Right cardiac atrium (tissue), 5 donors: Measurements from ENCODE around the gene MICAL2. TPM values are rescaled to one million over a fixed set of nuclear protein-coding genes. Genes with fewer than 3 reads are reported as not detected.

ENCODE experiments used
- ATAC-seq, 2 donors: fragments of 200-7000 bp; cut with Tn5 transposase; one replicate each; pipeline versions ENCODE4 v1.8.0 to v1.9.1; 2020; ENCODE audit warnings: moderate library complexity in 2 of 2, mild to moderate bottlenecking in 1 of 2
- DNase-seq, 3 donors: peaks; one replicate each; pipeline ENCODE4 v3.0.0-alpha.2; 2020
- H3K27ac ChIP-seq: one replicate; pipeline ENCODE4 v1.5.1; 2013; ENCODE audit warnings: mild to moderate bottlenecking, low read length, control low read depth, moderate library complexity
- H3K27me3 ChIP-seq: one replicate; pipeline ENCODE4 v1.6.1; 2013; ENCODE audit not compliant: control insufficient read depth, insufficient read depth
- H3K4me1 ChIP-seq: one replicate; pipeline ENCODE4 v1.6.1; 2013; ENCODE audit warnings: low read length; ENCODE audit not compliant: control insufficient read depth, insufficient read depth
- H3K4me3 ChIP-seq: one replicate; pipeline ENCODE4 v1.5.1; 2013; ENCODE audit warnings: low read length, control low read depth
- H3K9me3 ChIP-seq: one replicate; pipeline ENCODE4 v1.6.1; 2013; ENCODE audit warnings: low read length; ENCODE audit not compliant: control insufficient read depth
- WGBS: extraction: QIAGEN DNeasy Blood & Tissue Kit; methylation state at CpG from one replicate; pipeline ENCODE4 v1.1.7; 2013; 5-methylcytosine and 5-hydroxymethylcytosine counted together
- intact Hi-C, 4 donors: fragments of 100-400 bp; cut with DNase I; formaldehyde crosslinking; loops; one replicate each; pipeline versions ENCODE4 v1.11.0 to v1.14.0; 2022 to 2023
- polyA plus RNA-seq: library from polyadenylated mRNA; stranded (reverse); fragments of 200-250 nt; gene quantifications from one replicate; pipeline ENCODE4 v1.2.3, GENCODE V29; 2013
- total RNA-seq, 4 donors: library from RNA; stranded (reverse); fragmentation: NEBNext Ultra II Directional; extraction: Animal tissue kit (Norgen Biotek cat#: 25700); gene quantifications; one replicate each; pipeline ENCODE4 v1.2.1, GENCODE V29; 2021
- donor health status: healthy with polysubstance abuse.
- donor health status: DM: no; HTN: yes; CAD: no.
- donor health status: DM: no; HTN: no; CAD: no.
- donor health status: DM: no; HTN: yes; CAD: no; lungs with severe emphysema.
- donor health status: DM: yes; HTN: yes; CAD: no.

MICAL2 gene
- total and polyA plus RNA-seq, 5 donors, result 62.9 to 115 (median 92.3) TPM

- H3K27ac ChIP-seq, result no peak overlapping the region
- WGBS, result 96% methylated on average over 8 of the region's 8 CpGs
Observed at GRCh38 chr11:12226093-12226492, 115.7 kb downstream of the MICAL2 start.

GRCh38 chr11:12229450-12230229, 119.2 kb downstream of the MICAL2 start:
- Histone ChIP-seq H3K27ac (peak overlapping the region; percentile 19), H3K4me3 (no peak overlapping the region), H3K27me3 (no peaks in the 10 kb centered on the region), H3K9me3 (no peaks in the 10 kb centered on the region), H3K4me1 (peaks cover 3% of the 10 kb centered on the region)
- WGBS, result 69% methylated on average over 7 of the region's 7 CpGs
- ATAC-seq, result peak; percentile 13 to 47
- intact Hi-C loops, result loop anchor here (10.0 kb wide), 2 partner anchors 65 to 135 kb away; no protein-coding TSS in a partner anchor
- DNase-seq, result no peak

More at GRCh38 chr11:12226093-12226492, 115.7 kb downstream of the MICAL2 start:
- no peaks in the 10 kb centered on the region for H3K27me3 ChIP-seq
- H3K9me3 ChIP-seq, result no peaks in the 10 kb centered on the region
- intact Hi-C loops, result loop anchor here in 2 of 4 donors (10.0 kb wide), 1 partner anchor 61 kb away; no protein-coding TSS in a partner anchor
- H3K4me1 ChIP-seq, result peaks cover 15% of the 10 kb centered on the region
- DNase-seq, result no peak
- ATAC-seq, result no peak
- H3K4me3 ChIP-seq, result no peak overlapping the region

- intact Hi-C loops, result loop anchor here in 3 of 4 donors (10.0 kb wide), 2 partner anchors 67 to 137 kb away; no protein-coding TSS in a partner anchor
- Histone ChIP-seq H3K27ac (no peak overlapping the region), H3K9me3 (no peaks in the 10 kb centered on the region), H3K4me3 (no peak overlapping the region), H3K4me1 (peaks cover 10% of the 10 kb centered on the region), H3K27me3 (no peaks in the 10 kb centered on the region)
- DNase-seq (no peak), ATAC-seq (no peak)
- WGBS, result 77% methylated on average over 1 of the region's 1 CpG
Observed at GRCh38 chr11:12232160-12232559, 121.8 kb downstream of the MICAL2 start.

GRCh38 chr11:12232817-12233601, 122.6 kb downstream of the MICAL2 start:
- 72% methylated on average over 4 of the region's 4 CpGs for WGBS
- DNase-seq (no peak), ATAC-seq (peak in 1 of 2 donors; percentile 38)
- Histone ChIP-seq H3K9me3 (no peaks in the 10 kb centered on the region), H3K4me3 (no peak overlapping the region), H3K27ac (no peak overlapping the region), H3K27me3 (no peaks in the 10 kb centered on the region), H3K4me1 (peaks cover 12% of the 10 kb centered on the region)
- intact Hi-C loops, result loop anchor here in 3 of 4 donors (10.0 kb wide), 2 partner anchors 68 to 138 kb away; no protein-coding TSS in a partner anchor

- Histone ChIP-seq H3K4me1 (peaks cover 12% of the 10 kb centered on the region), H3K27ac (no peak overlapping the region), H3K27me3 (no peaks in the 10 kb centered on the region), H3K9me3 (no peaks in the 10 kb centered on the region), H3K4me3 (no peak overlapping the region)
- 72% methylated on average over 1 of the region's 1 CpG for WGBS
- DNase-seq (no peak), ATAC-seq (no peak)
- intact Hi-C loops, result loop anchor here in 3 of 4 donors (10.0 kb wide), 2 partner anchors 69 to 139 kb away; no protein-coding TSS in a partner anchor
Observed at GRCh38 chr11:12233602-12233925, 123.2 kb downstream of the MICAL2 start.

- no peaks in the 10 kb centered on the region for H3K27me3 ChIP-seq
- DNase-seq, result peak in 1 of 3 donors; percentile 68
- WGBS, result 32% methylated on average over 1 of the region's 1 CpG
- peaks cover 12% of the 10 kb centered on the region for H3K4me1 ChIP-seq
- intact Hi-C loops, result loop anchor here in 3 of 4 donors (10.0 kb wide), 2 partner anchors 69 to 139 kb away; no protein-coding TSS in a partner anchor
- ATAC-seq, result peak; percentile 40 to 42
- no peak overlapping the region for H3K4me3 ChIP-seq
- no peak overlapping the region for H3K27ac ChIP-seq
- no peaks in the 10 kb centered on the region for H3K9me3 ChIP-seq
Observed at GRCh38 chr11:12234221-12234620, 123.8 kb downstream of the MICAL2 start.

GRCh38 chr11:12235080-12235479, 124.7 kb downstream of the MICAL2 start:
- intact Hi-C loops, result loop anchor here (5.0 to 10.0 kb wide), 4 partner anchors 70 to 188 kb away; no protein-coding TSS in a partner anchor
- 95% methylated on average over 6 of the region's 6 CpGs for WGBS

GRCh38 chr11:12235553-12235946, 125.2 kb downstream of the MICAL2 start:
- peaks cover 10% of the 10 kb centered on the region for H3K4me1 ChIP-seq
- DNase-seq, result no peak
- WGBS, result 82% methylated on average over 3 of the region's 3 CpGs
- H3K27me3 ChIP-seq, result no peaks in the 10 kb centered on the region
- intact Hi-C loops, result loop anchor here (5.0 to 10.0 kb wide), 4 partner anchors 71 to 188 kb away; no protein-coding TSS in a partner anchor
- H3K9me3 ChIP-seq, result no peaks in the 10 kb centered on the region
- H3K4me3 ChIP-seq, result no peak overlapping the region
- no peak for ATAC-seq
- peak overlapping the region; percentile 39 for H3K27ac ChIP-seq

More at GRCh38 chr11:12235080-12235479, 124.7 kb downstream of the MICAL2 start:
- no peaks in the 10 kb centered on the region for H3K27me3 ChIP-seq
- H3K4me1 ChIP-seq, result peaks cover 12% of the 10 kb centered on the region
- ATAC-seq (no peak), DNase-seq (peak in 1 of 3 donors; percentile 52)
- H3K27ac ChIP-seq, result no peak overlapping the region
- no peaks in the 10 kb centered on the region for H3K9me3 ChIP-seq
- no peak overlapping the region for H3K4me3 ChIP-seq

GRCh38 chr11:12235947-12236743, 125.8 kb downstream of the MICAL2 start:
- H3K4me1 ChIP-seq, result peaks cover 10% of the 10 kb centered on the region
- DNase-seq, result peak in 1 of 3 donors; percentile 64
- peak; percentile 31 to 32 for ATAC-seq
- intact Hi-C loops, result loop anchor here (5.0 to 10.0 kb wide), 4 partner anchors 71 to 189 kb away; no protein-coding TSS in a partner anchor
- no peaks in the 10 kb centered on the region for H3K9me3 ChIP-seq
- H3K4me3 ChIP-seq, result no peak overlapping the region
- H3K27ac ChIP-seq, result peak overlapping the region; percentile 65
- H3K27me3 ChIP-seq, result no peaks in the 10 kb centered on the region
- WGBS, result 48% methylated on average over 13 of the region's 13 CpGs

GRCh38 chr11:12236744-12237101, 126.3 kb downstream of the MICAL2 start:
- DNase-seq (no peak), ATAC-seq (no peak)
- H3K27ac ChIP-seq, result peak overlapping the region; percentile 36
- WGBS, result 57% methylated on average over 5 of the region's 5 CpGs
- intact Hi-C loops, result loop anchor here (5.0 to 10.0 kb wide), 4 partner anchors 72 to 189 kb away; no protein-coding TSS in a partner anchor
- no peak overlapping the region for H3K4me3 ChIP-seq
- no peaks in the 10 kb centered on the region for H3K9me3 ChIP-seq
- H3K27me3 ChIP-seq, result no peaks in the 10 kb centered on the region
- H3K4me1 ChIP-seq, result peaks cover 10% of the 10 kb centered on the region
